GM19043 (cell line): ENCODE measurements around the gene APBB2.
"Not testable (repeated sequence)": the region's sequence is repeated elsewhere in the genome, so short reads cannot be mapped to it uniquely, and the experiment has no call there.

Source experiments
- ATAC-seq: cut with Tn5 transposase; IDR thresholded peaks from one replicate; pipeline ENCODE4 v1.9.1; 2021; ENCODE audit warnings: low read depth; ENCODE audit not compliant: unreplicated experiment

The APBB2 gene

GRCh38 chr4:41069838-41070237 lies 144.5 kb downstream of the APBB2 start:
- no peak for ATAC-seq

GRCh38 chr4:41069257-41069656 lies 145.1 kb downstream of the APBB2 start:
- no peak for ATAC-seq

GRCh38 chr4:41067369-41067768 lies 147.0 kb downstream of the APBB2 start:
- ATAC-seq, result no peak

- ATAC-seq, result no peak
Measured at GRCh38 chr4:41066049-41066448, 148.3 kb downstream of the APBB2 start.

- no peak for ATAC-seq
Measured at GRCh38 chr4:41065434-41066006, 148.8 kb downstream of the APBB2 start.

- no peak for ATAC-seq
Measured at GRCh38 chr4:41064953-41065352, 149.4 kb downstream of the APBB2 start.

GRCh38 chr4:41061482-41062185 lies 152.7 kb downstream of the APBB2 start:
- no peak for ATAC-seq

GRCh38 chr4:41060352-41061334 lies 153.7 kb downstream of the APBB2 start:
- no peak for ATAC-seq

- ATAC-seq, result not testable (repeated sequence)
Measured at GRCh38 chr4:41059411-41059810, 154.9 kb downstream of the APBB2 start.

GRCh38 chr4:41058426-41058825 lies 155.9 kb downstream of the APBB2 start:
- no peak for ATAC-seq

GRCh38 chr4:41057467-41057866 lies 156.9 kb downstream of the APBB2 start:
- ATAC-seq, result no peak

- ATAC-seq, result no peak
Measured at GRCh38 chr4:41052287-41052686, 162.1 kb downstream of the APBB2 start.

GRCh38 chr4:41050880-41051775 lies 163.2 kb downstream of the APBB2 start:
- ATAC-seq, result no peak

- ATAC-seq, result no peak
Measured at GRCh38 chr4:41050116-41050515, 164.2 kb downstream of the APBB2 start.

GRCh38 chr4:41049176-41049575 lies 165.2 kb downstream of the APBB2 start:
- not testable (repeated sequence) for ATAC-seq

- ATAC-seq, result no peak
Measured at GRCh38 chr4:41044791-41045190, 169.6 kb downstream of the APBB2 start.

GRCh38 chr4:41044165-41044564 lies 170.2 kb downstream of the APBB2 start:
- ATAC-seq, result no peak

- no peak for ATAC-seq
Measured at GRCh38 chr4:41043465-41043864, 170.9 kb downstream of the APBB2 start.

GRCh38 chr4:41041551-41041950 lies 172.8 kb downstream of the APBB2 start:
- no peak for ATAC-seq

GRCh38 chr4:41039317-41039716 lies 175.0 kb downstream of the APBB2 start:
- no peak for ATAC-seq
